ENCODE data around the gene DBNL.

Gene DBNL

DNA sequence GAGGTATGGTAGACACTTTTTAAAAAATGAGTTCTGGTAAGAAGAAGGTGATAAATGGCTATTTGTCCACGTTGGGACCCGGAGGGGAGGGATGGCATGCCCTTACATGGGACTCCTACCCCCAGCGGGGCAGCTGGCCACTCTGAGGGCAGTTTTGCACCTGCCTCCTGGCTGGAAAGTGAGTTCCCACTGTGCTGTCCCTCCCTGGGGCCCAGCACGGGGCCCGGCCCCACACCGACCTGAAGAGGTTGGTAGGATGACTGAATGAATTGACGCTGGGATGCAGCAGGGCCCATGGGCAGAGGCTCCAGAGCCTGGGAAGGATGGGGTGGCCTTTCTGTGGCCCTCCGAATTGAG lies 59.0 kb downstream of the DBNL start:
- H3K27ac Mint-ChIP-seq = peak overlapping the region; percentile 74
- H3K9me3 Mint-ChIP-seq (ENCODE audit: low read depth) = no peaks in the 10 kb centered on the region
- peak overlapping the region; percentile 71 for H3K4me3 Mint-ChIP-seq
- H3K36me3 Mint-ChIP-seq = no peaks in the 10 kb centered on the region
- peaks cover 16% of the 10 kb centered on the region for H3K4me1 Mint-ChIP-seq (ENCODE audit: low read depth)
- H3K27me3 Mint-ChIP-seq = no peaks in the 10 kb centered on the region

DNA sequence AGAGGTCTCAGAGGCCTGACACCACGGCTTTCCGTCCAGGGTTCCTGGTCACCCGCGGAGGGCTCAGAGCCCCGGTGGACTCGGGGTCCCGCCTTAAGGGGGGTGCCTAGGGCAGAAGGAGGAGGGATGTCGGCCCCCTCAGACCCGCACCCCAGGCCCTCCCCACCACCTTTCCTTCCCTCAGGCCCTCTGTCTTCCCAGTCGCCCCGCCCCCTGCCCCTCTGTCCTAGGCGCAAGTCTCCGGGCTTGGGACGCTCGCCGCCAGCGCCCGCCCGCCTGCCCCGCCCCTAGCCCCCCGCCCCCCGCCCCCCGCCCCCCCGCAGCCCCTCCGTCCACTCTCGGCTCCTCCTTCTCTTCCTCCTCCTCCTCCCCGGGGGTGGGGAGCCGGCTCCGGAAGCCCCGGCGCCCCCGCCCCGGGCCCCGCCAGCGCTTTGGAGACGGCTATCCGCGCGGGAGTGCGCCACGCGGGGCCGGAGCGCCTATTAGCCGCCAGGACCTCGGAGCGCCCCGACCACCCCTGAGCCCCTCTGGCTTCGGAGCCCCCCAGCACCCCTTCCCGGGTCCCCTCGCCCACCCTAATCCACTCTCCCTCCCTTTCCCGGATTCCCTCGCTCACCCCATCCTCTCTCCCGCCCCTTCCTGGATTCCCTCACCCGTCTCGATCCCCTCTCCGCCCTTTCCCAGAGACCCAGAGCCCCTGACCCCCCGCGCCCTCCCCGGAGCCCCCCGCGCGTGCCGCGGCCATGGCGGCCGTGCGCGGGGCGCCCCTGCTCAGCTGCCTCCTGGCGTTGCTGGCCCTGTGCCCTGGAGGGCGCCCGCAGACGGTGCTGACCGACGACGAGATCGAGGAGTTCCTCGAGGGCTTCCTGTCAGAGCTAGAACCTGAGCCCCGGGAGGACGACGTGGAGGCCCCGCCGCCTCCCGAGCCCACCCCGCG lies 59.7 kb downstream of the DBNL start, which contains the start of gene AEBP1:
AEBP1 (plus strand) TSS at position 423 of the 937 bp plus-strand sequence; CDS start at position 744, 321 bp downstream.
- peak within 1 kb of the TSS; percentile 86 for H3K27ac Mint-ChIP-seq
- H3K4me3 Mint-ChIP-seq = peak within 1 kb of the TSS; percentile 89
- H3K36me3 Mint-ChIP-seq = no peaks in the 10 kb centered on the region
- H3K27me3 Mint-ChIP-seq = no peaks in the 10 kb centered on the region
- H3K9me3 Mint-ChIP-seq (ENCODE audit: low read depth) = no peaks in the 10 kb centered on the region
- H3K4me1 Mint-ChIP-seq (ENCODE audit: low read depth) = peaks cover 16% of the 10 kb centered on the region

DNA sequence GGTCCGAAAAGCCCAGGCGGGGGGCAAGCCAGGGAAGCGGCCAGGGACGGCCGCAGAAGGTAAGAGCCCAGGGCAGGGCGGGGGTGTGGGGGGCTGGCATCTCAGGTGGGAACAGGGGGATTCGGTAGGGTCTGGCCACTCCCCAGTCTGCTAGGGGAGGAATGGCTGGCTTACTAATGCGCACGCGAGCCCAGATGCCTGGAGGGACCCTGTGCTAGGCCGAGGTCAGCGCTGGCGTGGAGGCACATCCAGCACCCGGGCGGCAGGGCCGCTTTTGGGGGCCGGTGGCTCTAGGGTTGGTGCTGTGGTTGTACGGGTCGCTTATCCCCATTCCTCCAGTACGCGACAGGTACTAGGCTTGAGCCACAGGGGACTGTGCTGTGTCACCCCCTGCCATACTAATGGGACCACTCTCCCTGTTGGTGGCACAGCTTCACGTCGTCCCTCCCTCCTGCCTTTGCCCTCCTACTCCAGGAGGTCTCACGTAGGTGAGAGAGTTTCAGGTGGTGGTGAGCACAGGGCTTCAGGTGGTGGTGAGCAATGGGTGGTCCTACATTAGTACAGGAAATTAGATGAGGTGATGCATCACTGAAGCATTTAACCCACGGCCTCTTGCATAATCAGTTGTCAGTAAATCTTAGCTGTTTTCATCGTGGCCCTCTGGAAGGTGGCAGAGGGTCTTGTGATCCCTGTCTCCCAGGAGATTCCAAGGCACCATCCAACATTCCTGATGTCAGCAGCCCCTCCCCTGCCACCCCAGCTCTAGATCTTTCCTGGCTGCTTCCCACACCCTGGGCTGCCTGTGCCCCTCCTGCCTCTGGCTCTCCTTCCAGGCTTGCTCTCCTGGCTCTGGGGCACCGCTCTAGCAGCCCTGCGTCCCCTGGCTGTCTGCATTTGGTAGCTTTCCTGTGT lies 60.6 kb downstream of the DBNL start:
- peak overlapping the region; percentile 86 for H3K27ac Mint-ChIP-seq
- H3K27me3 Mint-ChIP-seq = no peaks in the 10 kb centered on the region
- peak overlapping the region; percentile 89 for H3K4me3 Mint-ChIP-seq
- H3K36me3 Mint-ChIP-seq = no peaks in the 10 kb centered on the region
- peaks cover 14% of the 10 kb centered on the region for H3K4me1 Mint-ChIP-seq (ENCODE audit: low read depth)
- no peaks in the 10 kb centered on the region for H3K9me3 Mint-ChIP-seq (ENCODE audit: low read depth)

DNA sequence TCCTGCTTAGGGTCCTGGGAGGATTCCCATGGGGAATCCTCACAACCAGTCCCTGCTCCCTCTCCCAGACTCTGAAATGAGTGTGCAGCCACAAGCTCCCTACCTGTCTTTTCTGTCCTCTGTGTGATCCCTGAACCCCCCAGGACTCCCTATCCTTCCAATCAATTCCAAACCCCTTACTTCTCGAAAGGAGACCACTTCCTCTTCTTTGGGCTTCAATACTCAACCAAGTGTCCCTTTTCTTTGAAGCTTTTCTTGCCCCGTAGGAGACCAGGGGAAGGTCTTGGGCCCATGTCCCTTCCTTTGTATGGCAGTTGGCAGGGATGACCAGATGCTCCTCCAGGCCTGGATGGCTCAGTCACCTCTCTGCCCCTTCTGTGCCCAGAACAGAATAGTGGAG lies 61.3 kb downstream of the DBNL start:
- Mint-ChIP-seq H3K27me3 (no peaks in the 10 kb centered on the region), H3K27ac (peak overlapping the region; percentile 86), H3K4me3 (peak overlapping the region; percentile 89), H3K4me1 (ENCODE audit: low read depth) (peaks cover 14% of the 10 kb centered on the region), H3K9me3 (ENCODE audit: low read depth) (no peaks in the 10 kb centered on the region), H3K36me3 (no peaks in the 10 kb centered on the region)

DNA sequence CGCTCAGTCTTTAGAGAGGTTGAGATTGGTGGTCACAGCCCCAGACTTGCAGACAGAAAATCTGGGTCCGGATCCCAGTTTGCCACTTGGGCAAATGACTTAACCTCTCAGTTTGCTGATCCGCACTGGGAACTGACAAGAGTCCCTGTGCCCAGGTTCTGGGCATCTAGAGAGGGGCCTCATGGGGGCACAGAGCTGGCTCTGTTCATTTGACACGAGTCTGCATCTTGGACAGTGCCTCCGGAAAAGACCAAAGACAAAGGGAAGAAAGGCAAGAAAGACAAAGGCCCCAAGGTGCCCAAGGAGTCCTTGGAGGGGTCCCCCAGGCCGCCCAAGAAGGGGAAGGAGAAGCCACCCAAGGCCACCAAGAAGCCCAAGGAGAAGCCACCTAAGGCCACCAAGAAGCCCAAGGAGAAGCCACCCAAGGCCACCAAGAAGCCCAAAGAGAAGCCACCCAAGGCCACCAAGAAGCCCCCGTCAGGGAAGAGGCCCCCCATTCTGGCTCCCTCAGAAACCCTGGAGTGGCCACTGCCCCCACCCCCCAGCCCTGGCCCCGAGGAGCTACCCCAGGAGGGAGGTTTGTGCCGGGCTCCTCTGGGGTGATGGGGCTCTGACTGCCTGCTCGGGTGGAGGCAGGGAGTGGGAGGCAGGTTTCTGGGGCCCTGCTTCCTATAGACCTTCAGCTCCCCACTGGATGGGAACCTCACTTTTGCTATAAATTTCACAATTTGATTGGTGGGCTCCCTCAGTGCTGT lies 62.0 kb downstream of the DBNL start:
- Mint-ChIP-seq H3K9me3 (ENCODE audit: low read depth) (no peaks in the 10 kb centered on the region), H3K27me3 (no peaks in the 10 kb centered on the region), H3K4me1 (ENCODE audit: low read depth) (peaks cover 14% of the 10 kb centered on the region), H3K27ac (peak overlapping the region; percentile 46), H3K36me3 (no peaks in the 10 kb centered on the region), H3K4me3 (peak overlapping the region; percentile 89)

DNA sequence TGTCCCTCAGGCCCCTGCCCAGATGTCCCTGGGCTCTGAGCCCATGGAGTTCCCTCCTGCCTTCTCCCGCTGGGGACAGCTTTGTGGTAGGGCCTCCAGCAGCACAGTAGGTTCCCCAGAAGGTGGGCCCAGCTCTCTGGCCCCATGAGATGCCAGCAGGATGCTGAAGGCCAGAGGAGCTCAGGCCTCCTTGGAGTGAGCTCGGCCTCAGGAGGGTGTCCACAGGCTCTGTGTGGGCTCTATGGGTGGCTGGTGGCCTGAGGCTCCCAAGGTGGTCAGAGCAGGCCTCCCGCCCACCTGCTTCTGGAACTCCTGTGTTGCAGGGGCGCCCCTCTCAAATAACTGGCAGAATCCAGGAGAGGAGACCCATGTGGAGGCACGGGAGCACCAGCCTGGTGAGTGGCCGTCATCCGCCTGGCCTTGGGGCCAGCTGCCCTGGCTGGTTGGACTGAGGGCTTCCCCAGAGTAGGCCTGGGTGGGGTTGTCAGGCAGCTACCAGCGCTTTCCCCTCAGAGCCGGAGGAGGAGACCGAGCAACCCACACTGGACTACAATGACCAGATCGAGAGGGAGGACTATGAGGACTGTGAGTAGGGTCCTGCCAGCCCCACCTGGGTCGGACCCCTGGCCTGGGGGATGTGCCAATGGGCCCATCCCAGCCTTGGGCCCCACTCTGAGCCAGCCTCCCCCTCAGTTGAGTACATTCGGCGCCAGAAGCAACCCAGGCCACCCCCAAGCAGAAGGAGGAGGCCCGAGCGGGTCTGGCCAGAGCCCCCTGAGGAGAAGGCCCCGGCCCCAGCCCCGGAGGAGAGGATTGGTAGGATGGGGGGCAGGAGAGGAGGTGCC lies 62.8 kb downstream of the DBNL start:
- H3K4me1 Mint-ChIP-seq (ENCODE audit: low read depth) = peaks cover 14% of the 10 kb centered on the region
- H3K27me3 Mint-ChIP-seq = no peaks in the 10 kb centered on the region
- no peak overlapping the region for H3K27ac Mint-ChIP-seq
- no peak overlapping the region for H3K4me3 Mint-ChIP-seq
- no peaks in the 10 kb centered on the region for H3K36me3 Mint-ChIP-seq
- H3K9me3 Mint-ChIP-seq (ENCODE audit: low read depth) = no peaks in the 10 kb centered on the region

DNA sequence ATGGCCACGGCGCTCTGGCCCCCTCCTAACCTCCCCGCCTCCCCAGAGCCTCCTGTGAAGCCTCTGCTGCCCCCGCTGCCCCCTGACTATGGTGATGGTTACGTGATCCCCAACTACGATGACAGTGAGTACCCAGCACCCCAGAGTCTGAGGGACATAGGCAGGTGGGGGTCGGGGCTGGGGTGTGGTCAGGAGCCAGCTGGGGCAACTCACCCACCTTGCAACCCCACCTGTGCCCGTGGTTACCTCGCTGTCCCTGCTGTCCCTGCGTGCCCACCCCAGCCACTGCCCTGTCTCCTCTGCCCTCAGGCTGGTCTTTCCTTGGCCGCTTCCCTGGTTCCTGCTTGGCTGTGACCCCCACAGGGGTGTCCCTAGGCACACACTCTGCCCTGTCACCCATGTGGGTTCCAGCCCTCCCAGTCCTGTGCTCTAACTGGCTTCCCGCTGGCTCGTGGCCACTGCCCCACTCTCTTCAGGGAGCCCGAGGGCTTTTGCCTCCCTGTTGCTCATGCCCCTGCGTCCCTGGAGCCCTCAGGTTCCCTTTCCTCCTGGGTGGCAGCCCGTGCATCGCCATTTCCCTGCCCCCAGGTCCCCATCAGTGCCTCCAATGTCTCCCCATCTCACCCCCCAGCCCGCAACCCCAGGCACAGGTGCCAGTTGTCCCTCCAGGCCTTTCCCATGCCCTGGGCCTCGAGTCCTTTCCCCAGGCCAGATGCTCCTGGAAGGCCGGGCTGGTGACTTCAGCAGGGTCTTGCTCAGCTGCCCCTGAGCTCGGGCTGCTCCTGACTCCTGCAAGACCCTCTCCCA lies 63.7 kb downstream of the DBNL start:
- Mint-ChIP-seq H3K4me3 (no peak overlapping the region), H3K4me1 (ENCODE audit: low read depth) (peaks cover 14% of the 10 kb centered on the region), H3K9me3 (ENCODE audit: low read depth) (no peaks in the 10 kb centered on the region), H3K27ac (no peak overlapping the region), H3K36me3 (no peaks in the 10 kb centered on the region), H3K27me3 (no peaks in the 10 kb centered on the region)

DNA sequence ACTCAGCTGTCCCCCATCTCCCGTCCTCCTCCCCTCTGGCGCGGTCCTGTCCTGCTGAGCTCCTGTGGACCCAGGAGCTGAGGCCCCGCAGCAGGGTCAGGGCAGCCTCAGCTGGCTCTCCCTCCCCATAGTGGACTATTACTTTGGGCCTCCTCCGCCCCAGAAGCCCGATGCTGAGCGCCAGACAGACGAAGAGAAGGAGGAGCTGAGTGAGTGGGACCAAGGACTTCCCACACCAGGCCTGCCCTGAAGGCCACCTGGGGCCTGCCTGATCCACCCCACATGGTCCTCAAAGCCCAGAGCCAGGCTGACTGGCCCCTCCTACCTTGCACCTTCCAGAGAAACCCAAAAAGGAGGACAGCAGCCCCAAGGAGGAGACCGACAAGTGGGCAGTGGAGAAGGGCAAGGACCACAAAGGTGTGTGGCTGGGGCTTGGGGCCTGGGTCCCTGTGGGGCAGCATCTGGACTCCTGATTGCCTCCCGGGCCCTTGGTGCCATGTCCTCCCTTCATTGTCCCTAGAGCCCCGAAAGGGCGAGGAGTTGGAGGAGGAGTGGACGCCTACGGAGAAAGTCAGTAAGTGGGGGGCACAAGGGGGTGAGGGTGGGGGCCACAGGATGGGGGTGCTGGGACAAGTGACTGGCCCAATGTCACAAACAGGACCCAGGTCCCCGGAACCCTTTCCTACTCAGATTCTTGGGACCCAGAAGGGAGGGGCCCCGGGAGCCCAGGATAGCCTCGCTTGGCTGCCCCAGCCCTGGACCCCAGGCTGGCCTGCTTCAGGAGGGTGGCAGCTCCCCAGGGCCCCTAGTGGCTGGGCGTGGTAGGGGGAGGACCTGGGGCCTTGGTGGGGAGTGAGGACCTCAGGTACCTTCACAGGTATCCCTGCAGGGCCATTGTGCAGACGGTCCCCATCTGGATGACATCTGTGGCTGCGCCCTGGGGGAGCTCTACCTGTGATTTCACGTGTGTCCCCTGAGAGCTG lies 64.6 kb downstream of the DBNL start:
- H3K27ac Mint-ChIP-seq = no peak overlapping the region
- H3K4me1 Mint-ChIP-seq (ENCODE audit: low read depth) = peaks cover 14% of the 10 kb centered on the region
- no peak overlapping the region for H3K4me3 Mint-ChIP-seq
- H3K9me3 Mint-ChIP-seq (ENCODE audit: low read depth) = no peaks in the 10 kb centered on the region
- no peaks in the 10 kb centered on the region for H3K27me3 Mint-ChIP-seq
- no peaks in the 10 kb centered on the region for H3K36me3 Mint-ChIP-seq

DNA sequence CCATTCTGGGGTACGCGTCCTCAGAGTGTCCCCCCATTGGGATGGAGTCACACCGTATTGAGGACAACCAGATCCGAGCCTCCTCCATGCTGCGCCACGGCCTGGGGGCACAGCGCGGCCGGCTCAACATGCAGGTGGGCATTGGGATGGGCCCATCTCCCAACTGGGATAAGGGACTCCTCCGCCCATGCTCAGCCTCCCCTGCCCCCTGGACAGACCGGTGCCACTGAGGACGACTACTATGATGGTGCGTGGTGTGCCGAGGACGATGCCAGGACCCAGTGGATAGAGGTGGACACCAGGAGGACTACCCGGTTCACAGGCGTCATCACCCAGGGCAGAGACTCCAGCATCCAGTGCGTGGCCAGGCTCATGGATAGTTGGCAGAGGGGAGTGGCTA lies 65.5 kb downstream of the DBNL start:
- H3K27ac Mint-ChIP-seq = no peak overlapping the region
- peaks cover 14% of the 10 kb centered on the region for H3K4me1 Mint-ChIP-seq (ENCODE audit: low read depth)
- H3K4me3 Mint-ChIP-seq = no peak overlapping the region
- no peaks in the 10 kb centered on the region for H3K36me3 Mint-ChIP-seq
- no peaks in the 10 kb centered on the region for H3K27me3 Mint-ChIP-seq
- no peaks in the 10 kb centered on the region for H3K9me3 Mint-ChIP-seq (ENCODE audit: low read depth)

DNA sequence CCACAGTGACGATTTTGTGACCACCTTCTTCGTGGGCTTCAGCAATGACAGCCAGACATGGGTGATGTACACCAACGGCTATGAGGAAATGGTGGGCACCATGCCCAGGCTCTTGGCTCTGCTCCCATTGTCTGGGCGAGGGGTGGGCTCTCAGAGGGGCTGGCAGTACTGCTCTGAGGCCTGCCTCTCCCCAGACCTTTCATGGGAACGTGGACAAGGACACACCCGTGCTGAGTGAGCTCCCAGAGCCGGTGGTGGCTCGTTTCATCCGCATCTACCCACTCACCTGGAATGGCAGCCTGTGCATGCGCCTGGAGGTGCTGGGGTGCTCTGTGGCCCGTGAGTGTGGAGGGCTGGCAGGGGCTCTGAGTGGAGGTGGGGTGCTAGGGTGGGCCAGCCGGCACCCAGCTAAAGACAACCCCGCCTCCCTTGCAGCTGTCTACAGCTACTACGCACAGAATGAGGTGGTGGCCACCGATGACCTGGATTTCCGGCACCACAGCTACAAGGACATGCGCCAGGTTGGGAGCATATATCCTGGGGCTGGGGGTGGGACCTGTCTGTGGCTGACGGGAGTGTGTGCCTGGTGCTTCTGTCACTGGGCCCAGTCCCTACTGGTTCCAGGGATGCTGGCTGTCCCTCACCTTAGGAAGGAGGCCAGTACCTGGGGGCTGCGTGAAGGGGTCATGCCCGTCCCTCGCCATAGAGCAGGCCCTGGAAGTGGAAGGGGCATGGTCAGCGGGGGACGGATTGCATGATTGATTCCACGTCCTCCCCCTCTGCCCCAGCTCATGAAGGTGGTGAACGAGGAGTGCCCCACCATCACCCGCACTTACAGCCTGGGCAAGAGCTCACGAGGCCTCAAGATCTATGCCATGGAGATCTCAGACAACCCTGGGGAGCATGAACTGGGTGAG lies 66.5 kb downstream of the DBNL start:
- no peaks in the 10 kb centered on the region for H3K27me3 Mint-ChIP-seq
- H3K9me3 Mint-ChIP-seq (ENCODE audit: low read depth) = no peaks in the 10 kb centered on the region
- peaks cover 4% of the 10 kb centered on the region for H3K4me1 Mint-ChIP-seq (ENCODE audit: low read depth)
- no peak overlapping the region for H3K4me3 Mint-ChIP-seq
- no peaks in the 10 kb centered on the region for H3K36me3 Mint-ChIP-seq
- H3K27ac Mint-ChIP-seq = no peak overlapping the region
